OCI-LY7 (cell line): Measurements from ENCODE around the gene NAALADL2. TPM values are rescaled to one million over a fixed set of nuclear protein-coding genes. Genes with fewer than 3 reads are reported as not detected.

Source experiments
- BruUV-seq: library from RNA; stranded (reverse); fragments of 400-500 nt; replicated peaks from 2 replicates; lab custom pipeline; 2021; lab: Mats Ljungman, UMichigan
- CTCF ChIA-PET: fragments of 300-600 bp; sonication (Branson Sonifier 250); formaldehyde crosslinking; loops from one replicate; lab custom pipeline; 2022; ENCODE audit warnings: antibody characterized with exemption; ENCODE audit not compliant: unreplicated experiment; lab: Charles Lee
- POLR2A ChIA-PET: fragments of 300-600 bp; sonication (Branson Sonifier 250); formaldehyde crosslinking; loops from one replicate; lab custom pipeline; 2022; ENCODE audit warnings: antibody characterized with exemption; lab: Charles Lee
- DNase-seq: peaks from one replicate; pipeline ENCODE4 v3.0.0-alpha.2; 2015; ENCODE audit warnings: low spot score
- H2AFZ ChIP-seq: fragments of 200-600 bp; sonication (generic), shearing (Covaris generic); 2 replicates; pipeline ENCODE4 v1.6.1; 2014; ENCODE audit warnings: mild to moderate bottlenecking, antibody characterized with exemption, low read length, moderate library complexity
- H3K27ac ChIP-seq: fragments of 200-600 bp; sonication (generic); 2 replicates; pipeline ENCODE4 v1.5.1; 2014; ENCODE audit warnings: mixed run types, low read depth, mild to moderate bottlenecking, moderate library complexity, low read length, inconsistent platforms; ENCODE audit not compliant: poor library complexity, severe bottlenecking
- H3K36me3 ChIP-seq: fragments of 200-600 bp; sonication (generic); 2 replicates; pipeline ENCODE4 v1.6.1; 2014; ENCODE audit warnings: mild to moderate bottlenecking, antibody characterized with exemption, low read length, moderate library complexity, mixed read lengths; ENCODE audit not compliant: insufficient read depth
- H3K4me1 ChIP-seq: fragments of 200-600 bp; sonication (generic); 2 replicates; pipeline ENCODE4 v1.5.1; 2014; ENCODE audit warnings: mild to moderate bottlenecking, low read length; ENCODE audit not compliant: insufficient read depth, poor library complexity, severe bottlenecking
- H3K4me2 ChIP-seq: fragments of 200-600 bp; sonication (generic); 2 replicates; pipeline ENCODE4 v1.6.1; 2014; ENCODE audit warnings: mild to moderate bottlenecking, low read length
- H3K4me3 ChIP-seq: fragments of 200-600 bp; sonication (generic); 2 replicates; pipeline ENCODE4 v1.5.1; 2014; ENCODE audit warnings: mild to moderate bottlenecking, low read depth, low read length; ENCODE audit not compliant: poor library complexity, severe bottlenecking
- H3K79me2 ChIP-seq: fragments of 200-600 bp; sonication (generic); 2 replicates; pipeline ENCODE4 v1.6.1; 2016; ENCODE audit warnings: low read depth, mild to moderate bottlenecking, low read length, moderate library complexity, mixed read lengths; ENCODE audit not compliant: insufficient read depth
- H3K9me2 ChIP-seq: fragments of 200-600 bp; sonication (generic); 2 replicates; pipeline ENCODE4 v1.6.1; 2016; ENCODE audit warnings: mild to moderate bottlenecking, low read length, mixed read lengths; ENCODE audit not compliant: insufficient read depth
- H3K9me3 ChIP-seq: fragments of 200-600 bp; sonication (generic); 2 replicates; pipeline ENCODE4 v1.6.1; 2014; ENCODE audit warnings: mild to moderate bottlenecking, mixed run types, low read length, mixed read lengths
- H4K20me1 ChIP-seq: fragments of 200-600 bp; sonication (generic); 2 replicates; pipeline ENCODE4 v1.6.1; 2014; ENCODE audit warnings: mild to moderate bottlenecking, antibody characterized with exemption, low read length, moderate library complexity, mixed read lengths; ENCODE audit not compliant: insufficient read depth
- EZH2phosphoT487 ChIP-seq: fragments of 200-600 bp; sonication (generic); IDR thresholded peaks from 2 replicates; pipeline ENCODE4 v1.6.1; 2018; ENCODE audit warnings: low read depth, borderline replicate concordance, mild to moderate bottlenecking, mixed run types, antibody characterized with exemption, low read length, moderate library complexity, mixed read lengths
- intact Hi-C: fragments of 100-400 bp; cut with micrococcal nuclease; formaldehyde crosslinking; loops from one replicate; pipeline ENCODE4 v1.10.0; 2022; ENCODE audit not compliant: unreplicated experiment
- total RNA-seq, 2 experiments: library from RNA; depleted of rRNA in 1 of 2; stranded (reverse); fragments of >200 nt in 1 of 2; shearing (Covaris generic) in 1 of 2; gene quantifications; 2 replicates each; pipeline ENCODE4 v1.2.3, GENCODE V29; 2014 to 2022
- TF ChIP-seq, protein P1 (sequence below): fragments of 200-600 bp; sonication (generic); conservative IDR thresholded peaks from 2 replicates; pipeline ENCODE4 v1.5.1; 2014; ENCODE audit warnings: mild to moderate bottlenecking, antibody characterized with exemption, low read length, moderate library complexity, mixed read lengths

NAALADL2 gene
- total RNA-seq, 2 experiments from 2014 or later = 0.25 to 0.70 TPM

DNA sequence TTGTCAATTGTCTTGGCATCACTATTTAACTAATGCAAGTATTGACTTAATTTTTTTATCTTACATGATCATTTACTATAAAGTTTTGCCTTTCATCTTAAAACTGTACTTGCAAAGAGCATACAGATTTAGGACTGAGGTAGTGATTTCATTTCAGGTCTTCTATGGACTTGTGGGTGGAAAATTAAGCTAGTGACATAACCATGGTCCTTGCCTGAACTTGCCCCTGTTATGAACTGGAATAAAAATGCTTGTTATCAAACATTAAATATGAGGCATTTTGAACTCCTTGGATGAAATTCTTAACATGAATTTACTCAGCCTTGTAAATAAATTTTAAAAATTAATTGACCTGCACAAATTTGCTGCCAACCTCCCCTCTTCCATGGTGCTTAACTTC, 712.0 kb downstream of the NAALADL2 start:
- Histone ChIP-seq H3K9me2 (no peaks in the 10 kb centered on the region), H3K27ac (no peak overlapping the region), H3K36me3 (no peaks in the 10 kb centered on the region), H4K20me1 (no peaks in the 10 kb centered on the region), H3K4me1 (no peaks in the 10 kb centered on the region), H3K4me3 (no peak overlapping the region), H3K4me2 (no peak overlapping the region), H2AFZ (no peak overlapping the region), H3K9me3 (no peaks in the 10 kb centered on the region), H3K79me2 (no peaks in the 10 kb centered on the region)
- no peak for DNase-seq
- TF ChIP-seq EZH2phosphoT487 = no peak
- TF ChIP-seq, protein P1, sequence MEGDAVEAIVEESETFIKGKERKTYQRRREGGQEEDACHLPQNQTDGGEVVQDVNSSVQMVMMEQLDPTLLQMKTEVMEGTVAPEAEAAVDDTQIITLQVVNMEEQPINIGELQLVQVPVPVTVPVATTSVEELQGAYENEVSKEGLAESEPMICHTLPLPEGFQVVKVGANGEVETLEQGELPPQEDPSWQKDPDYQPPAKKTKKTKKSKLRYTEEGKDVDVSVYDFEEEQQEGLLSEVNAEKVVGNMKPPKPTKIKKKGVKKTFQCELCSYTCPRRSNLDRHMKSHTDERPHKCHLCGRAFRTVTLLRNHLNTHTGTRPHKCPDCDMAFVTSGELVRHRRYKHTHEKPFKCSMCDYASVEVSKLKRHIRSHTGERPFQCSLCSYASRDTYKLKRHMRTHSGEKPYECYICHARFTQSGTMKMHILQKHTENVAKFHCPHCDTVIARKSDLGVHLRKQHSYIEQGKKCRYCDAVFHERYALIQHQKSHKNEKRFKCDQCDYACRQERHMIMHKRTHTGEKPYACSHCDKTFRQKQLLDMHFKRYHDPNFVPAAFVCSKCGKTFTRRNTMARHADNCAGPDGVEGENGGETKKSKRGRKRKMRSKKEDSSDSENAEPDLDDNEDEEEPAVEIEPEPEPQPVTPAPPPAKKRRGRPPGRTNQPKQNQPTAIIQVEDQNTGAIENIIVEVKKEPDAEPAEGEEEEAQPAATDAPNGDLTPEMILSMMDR = no peak
- BruUV-seq = no TSS peak
- intact Hi-C loops = no loop called here
- ChIA-PET CTCF (no interaction called here), POLR2A (no interaction called here)

DNA sequence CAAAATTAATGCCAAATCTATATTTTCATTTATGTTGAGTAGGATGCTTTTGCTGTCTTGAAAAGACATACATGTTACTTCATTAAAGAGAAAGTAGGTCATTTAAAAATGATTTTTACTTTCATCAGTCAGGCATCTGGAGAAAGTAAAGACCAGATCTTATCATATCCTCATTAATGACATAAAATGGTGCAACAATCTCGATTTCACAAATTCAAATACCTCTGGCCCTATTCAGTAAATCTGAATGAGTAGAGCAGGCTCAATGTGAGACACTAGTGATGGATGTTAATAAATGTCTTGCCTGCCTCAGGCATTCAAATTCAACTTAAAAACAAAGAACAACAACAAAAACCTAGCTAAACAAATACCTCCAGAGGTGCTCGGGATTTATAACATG, 714.1 kb downstream of the NAALADL2 start:
- Histone ChIP-seq H2AFZ (no peak overlapping the region), H4K20me1 (no peaks in the 10 kb centered on the region), H3K4me3 (no peak overlapping the region), H3K36me3 (no peaks in the 10 kb centered on the region), H3K79me2 (no peaks in the 10 kb centered on the region), H3K9me2 (no peaks in the 10 kb centered on the region), H3K9me3 (no peaks in the 10 kb centered on the region), H3K4me1 (no peaks in the 10 kb centered on the region), H3K4me2 (no peak overlapping the region), H3K27ac (no peak overlapping the region)
- no TSS peak for BruUV-seq
- no peak for TF ChIP-seq EZH2phosphoT487
- TF ChIP-seq, protein P1 = no peak
- ChIA-PET CTCF (no interaction called here), POLR2A (interaction anchor here (0.7 kb wide), 1 partner anchor 91 kb away, joined by 3 read pairs; no protein-coding TSS in a partner anchor)
- intact Hi-C loops = no loop called here
- DNase-seq = no peak

DNA sequence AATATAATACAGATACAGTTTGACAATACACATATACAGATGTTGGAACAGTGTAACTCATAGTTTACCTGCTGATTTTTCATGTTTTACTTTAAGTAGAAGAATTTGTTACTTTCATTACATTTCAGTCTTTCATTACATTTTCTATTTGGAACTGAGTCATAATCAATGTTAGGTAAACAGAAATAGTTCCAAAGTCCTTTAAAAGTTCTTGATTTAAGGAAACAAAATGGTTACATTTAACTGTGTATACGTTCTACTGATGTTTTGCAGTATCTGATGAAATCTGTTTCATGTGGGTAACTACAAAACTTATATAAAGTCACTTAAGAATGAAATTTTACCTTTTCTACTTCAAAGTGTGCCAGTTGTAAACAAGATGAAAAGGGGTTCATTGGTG, 721.2 kb downstream of the NAALADL2 start:
- ChIA-PET CTCF (no interaction called here), POLR2A (no interaction called here)
- intact Hi-C loops = no loop called here
- no peak for DNase-seq
- no peaks in the 10 kb centered on the region for H4K20me1 ChIP-seq
- H3K27ac ChIP-seq = no peak overlapping the region
- no peaks in the 10 kb centered on the region for H3K4me1 ChIP-seq
- H2AFZ ChIP-seq = no peak overlapping the region
- no peaks in the 10 kb centered on the region for H3K79me2 ChIP-seq
- H3K4me3 ChIP-seq = no peak overlapping the region
- no peak overlapping the region for H3K4me2 ChIP-seq
- H3K9me2 ChIP-seq = no peaks in the 10 kb centered on the region
- no peaks in the 10 kb centered on the region for H3K9me3 ChIP-seq
- H3K36me3 ChIP-seq = no peaks in the 10 kb centered on the region
- TF ChIP-seq EZH2phosphoT487 = no peak
- TF ChIP-seq, protein P1 = no peak
- BruUV-seq = no TSS peak
